ENCODE measurements around the gene ERI3. TPM values are rescaled to one million over a fixed set of nuclear protein-coding genes. Genes with fewer than 3 reads are reported as not detected.

Gene ERI3
- total and polyA plus RNA-seq, 9 of the 15 experiments (the other 6 are each of a cell fraction or from before 2014, with no cell fraction given): 47.8 to 93.4 (median 67.2) TPM

DNA sequence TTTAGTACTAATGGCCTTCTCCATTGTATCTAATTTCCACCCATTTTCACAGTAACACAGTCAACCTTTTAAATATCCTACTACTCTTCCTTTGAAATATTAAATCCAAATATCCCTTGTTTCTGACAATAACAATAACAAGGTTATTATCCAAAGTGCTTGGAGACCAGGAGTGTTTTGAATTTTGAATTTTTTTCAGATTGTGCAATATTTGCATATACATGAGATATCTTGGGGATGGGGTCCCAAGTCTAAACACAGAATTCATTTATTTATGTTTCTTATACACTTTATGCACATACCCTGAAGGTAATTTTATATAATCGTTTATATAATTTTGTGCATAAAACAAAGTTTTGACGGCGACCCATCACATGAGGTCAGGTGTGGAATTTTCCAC is 124.3 kb downstream of the ERI3 start:
- POLR2A ChIA-PET: interaction anchor here (0.7 kb wide), 1 partner anchor 25 kb away, joined by 3 read pairs; no protein-coding TSS in a partner anchor
- Histone ChIP-seq H3K4me1 (replicated peaks in 1 of 2; ENCODE audit: control insufficient read depth in 2 of 2, insufficient read depth in 2 of 2, low read length in 2 of 2) (peaks cover 7 to 12% of the 10 kb centered on the region in 2 experiments; a peak in 3 of 5 replicates), H3K79me2 (ENCODE audit: control insufficient read depth, insufficient read depth, low read length) (no peaks in the 10 kb centered on the region), H3K9me1 (ENCODE audit: control insufficient read depth, insufficient read depth, low read length) (no peaks in the 10 kb centered on the region), H3K27ac (ENCODE audit: extremely low read depth, low read depth, low read length) (no peak overlapping the region), H2AFZ (ENCODE audit: low read depth, low read length) (no peak overlapping the region), H3K36me3 (ENCODE audit: control insufficient read depth, insufficient read depth, low read length) (peaks cover 7% of the 10 kb centered on the region; the same call in 2 of the 3 replicates), H3K9ac (ENCODE audit: insufficient read depth in 1 of 2, low read depth in 2 of 2, low read length in 2 of 2) (no peak overlapping the region), H3K9me3 (replicated peaks; ENCODE audit: control insufficient read depth, insufficient read depth, low read depth, low read length) (no peaks in the 10 kb centered on the region), H4K20me1 (replicated peaks; ENCODE audit: control insufficient read depth, insufficient read depth, low read length) (no peaks in the 10 kb centered on the region), H3K4me3 (no peak overlapping the region), H3K4me2 (ENCODE audit: insufficient read depth, low read length) (no peak overlapping the region), H3K27me3 (ENCODE audit: control insufficient read depth in 2 of 2, insufficient read depth in 2 of 2, low read length in 2 of 2) (no peaks in the 10 kb centered on the region)
- no peak for ATAC-seq
- CTCF ChIA-PET (ENCODE audit: low intra/inter-chr PET ratio): no interaction called here
- in situ Hi-C loops (cut with MboI) (no loop called here), intact Hi-C loops (cut with micrococcal nuclease) (no loop called here)
- no TSS peak for BruUV-seq (replicated peaks)
- DNase-seq (ENCODE audit: extremely low read depth in 1 of 4, low spot score in 3 of 4): no peak
- 74% methylated on average over 3 of the region's 3 CpGs for WGBS (ENCODE audit: insufficient coverage, low coverage, missing lambda C conversion rate)
- no peak for FAIRE-seq
- no peak for TF ChIP-seq CREBBP (IDR thresholded peaks at IDR 0.05; ENCODE audit: low read depth, low read length)
- no peak for TF ChIP-seq PHB (CRISPR knock-in tag; IDR thresholded peaks at IDR 0.05)
- TF ChIP-seq NRF1 (conservative IDR thresholded peaks at IDR 0.05 in 1 of 2, IDR thresholded peaks at IDR 0.05 in 1 of 2): no peak
- TF ChIP-seq, protein P1, sequence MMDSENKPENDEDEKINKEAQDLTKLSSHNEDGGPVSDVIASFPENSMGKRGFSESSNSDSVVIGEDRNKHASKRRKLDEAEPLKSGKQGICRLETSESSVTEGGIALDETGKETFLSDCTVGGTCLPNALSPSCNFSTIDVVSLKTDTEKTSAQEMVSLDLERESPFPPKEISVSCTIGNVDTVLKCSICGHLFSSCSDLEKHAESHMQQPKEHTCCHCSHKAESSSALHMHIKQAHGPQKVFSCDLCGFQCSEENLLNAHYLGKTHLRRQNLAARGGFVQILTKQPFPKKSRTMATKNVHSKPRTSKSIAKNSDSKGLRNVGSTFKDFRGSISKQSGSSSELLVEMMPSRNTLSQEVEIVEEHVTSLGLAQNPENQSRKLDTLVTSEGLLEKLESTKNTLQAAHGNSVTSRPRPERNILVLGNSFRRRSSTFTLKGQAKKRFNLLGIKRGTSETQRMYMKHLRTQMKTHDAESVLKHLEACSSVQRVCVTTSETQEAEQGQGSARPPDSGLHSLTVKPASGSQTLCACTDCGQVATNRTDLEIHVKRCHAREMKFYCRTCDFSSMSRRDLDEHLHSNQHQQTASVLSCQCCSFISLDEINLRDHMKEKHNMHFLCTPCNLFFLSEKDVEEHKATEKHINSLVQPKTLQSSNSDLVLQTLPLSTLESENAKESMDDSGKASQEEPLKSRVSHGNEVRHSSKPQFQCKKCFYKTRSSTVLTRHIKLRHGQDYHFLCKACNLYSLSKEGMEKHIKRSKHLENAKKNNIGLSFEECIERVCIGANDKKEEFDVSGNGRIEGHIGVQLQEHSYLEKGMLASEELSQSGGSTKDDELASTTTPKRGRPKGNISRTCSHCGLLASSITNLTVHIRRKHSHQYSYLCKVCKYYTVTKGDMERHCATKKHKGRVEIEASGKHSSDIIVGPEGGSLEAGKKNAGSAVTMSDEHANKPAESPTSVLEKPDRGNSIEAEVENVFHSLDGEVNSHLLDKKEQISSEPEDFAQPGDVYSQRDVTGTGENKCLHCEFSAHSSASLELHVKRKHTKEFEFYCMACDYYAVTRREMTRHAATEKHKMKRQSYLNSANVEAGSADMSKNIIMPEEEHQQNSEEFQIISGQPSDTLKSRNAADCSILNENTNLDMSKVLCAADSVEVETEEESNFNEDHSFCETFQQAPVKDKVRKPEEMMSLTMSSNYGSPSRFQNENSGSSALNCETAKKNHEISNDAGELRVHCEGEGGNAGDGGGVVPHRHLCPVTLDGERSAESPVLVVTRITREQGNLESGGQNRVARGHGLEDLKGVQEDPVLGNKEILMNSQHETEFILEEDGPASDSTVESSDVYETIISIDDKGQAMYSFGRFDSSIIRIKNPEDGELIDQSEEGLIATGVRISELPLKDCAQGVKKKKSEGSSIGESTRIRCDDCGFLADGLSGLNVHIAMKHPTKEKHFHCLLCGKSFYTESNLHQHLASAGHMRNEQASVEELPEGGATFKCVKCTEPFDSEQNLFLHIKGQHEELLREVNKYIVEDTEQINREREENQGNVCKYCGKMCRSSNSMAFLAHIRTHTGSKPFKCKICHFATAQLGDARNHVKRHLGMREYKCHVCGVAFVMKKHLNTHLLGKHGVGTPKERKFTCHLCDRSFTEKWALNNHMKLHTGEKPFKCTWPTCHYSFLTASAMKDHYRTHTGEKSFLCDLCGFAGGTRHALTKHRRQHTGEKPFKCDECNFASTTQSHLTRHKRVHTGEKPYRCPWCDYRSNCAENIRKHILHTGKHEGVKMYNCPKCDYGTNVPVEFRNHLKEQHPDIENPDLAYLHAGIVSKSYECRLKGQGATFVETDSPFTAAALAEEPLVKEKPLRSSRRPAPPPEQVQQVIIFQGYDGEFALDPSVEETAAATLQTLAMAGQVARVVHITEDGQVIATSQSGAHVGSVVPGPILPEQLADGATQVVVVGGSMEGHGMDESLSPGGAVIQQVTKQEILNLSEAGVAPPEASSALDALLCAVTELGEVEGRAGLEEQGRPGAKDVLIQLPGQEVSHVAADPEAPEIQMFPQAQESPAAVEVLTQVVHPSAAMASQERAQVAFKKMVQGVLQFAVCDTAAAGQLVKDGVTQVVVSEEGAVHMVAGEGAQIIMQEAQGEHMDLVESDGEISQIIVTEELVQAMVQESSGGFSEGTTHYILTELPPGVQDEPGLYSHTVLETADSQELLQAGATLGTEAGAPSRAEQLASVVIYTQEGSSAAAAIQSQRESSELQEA (IDR thresholded peaks at IDR 0.05; ENCODE audit: low read depth): no peak
- TF ChIP-seq, protein P2, sequence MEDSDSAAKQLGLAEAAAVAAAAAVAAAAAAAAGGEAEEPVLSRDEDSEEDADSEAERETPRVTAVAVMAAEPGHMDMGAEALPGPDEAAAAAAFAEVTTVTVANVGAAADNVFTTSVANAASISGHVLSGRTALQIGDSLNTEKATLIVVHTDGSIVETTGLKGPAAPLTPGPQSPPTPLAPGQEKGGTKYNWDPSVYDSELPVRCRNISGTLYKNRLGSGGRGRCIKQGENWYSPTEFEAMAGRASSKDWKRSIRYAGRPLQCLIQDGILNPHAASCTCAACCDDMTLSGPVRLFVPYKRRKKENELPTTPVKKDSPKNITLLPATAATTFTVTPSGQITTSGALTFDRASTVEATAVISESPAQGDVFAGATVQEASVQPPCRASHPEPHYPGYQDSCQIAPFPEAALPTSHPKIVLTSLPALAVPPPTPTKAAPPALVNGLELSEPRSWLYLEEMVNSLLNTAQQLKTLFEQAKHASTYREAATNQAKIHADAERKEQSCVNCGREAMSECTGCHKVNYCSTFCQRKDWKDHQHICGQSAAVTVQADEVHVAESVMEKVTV (CRISPR knock-in tag; IDR thresholded peaks at IDR 0.05): no peak
- TF ChIP-seq, protein P3, sequence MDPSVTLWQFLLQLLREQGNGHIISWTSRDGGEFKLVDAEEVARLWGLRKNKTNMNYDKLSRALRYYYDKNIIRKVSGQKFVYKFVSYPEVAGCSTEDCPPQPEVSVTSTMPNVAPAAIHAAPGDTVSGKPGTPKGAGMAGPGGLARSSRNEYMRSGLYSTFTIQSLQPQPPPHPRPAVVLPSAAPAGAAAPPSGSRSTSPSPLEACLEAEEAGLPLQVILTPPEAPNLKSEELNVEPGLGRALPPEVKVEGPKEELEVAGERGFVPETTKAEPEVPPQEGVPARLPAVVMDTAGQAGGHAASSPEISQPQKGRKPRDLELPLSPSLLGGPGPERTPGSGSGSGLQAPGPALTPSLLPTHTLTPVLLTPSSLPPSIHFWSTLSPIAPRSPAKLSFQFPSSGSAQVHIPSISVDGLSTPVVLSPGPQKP (CRISPR knock-in tag; IDR thresholded peaks at IDR 0.05): no peak
- no peak for TF ChIP-seq ZNF24 (IDR thresholded peaks at IDR 0.05)
- no peak for TF ChIP-seq CEBPG (CRISPR knock-in tag; IDR thresholded peaks at IDR 0.05)
- peak; percentile 31 to 80; a peak in 2 of 4 replicates for TF ChIP-seq CEBPG (tag; conservative IDR thresholded peaks at IDR 0.05 in 1 of 2, IDR thresholded peaks at IDR 0.05 in 1 of 2)
- no peak for TF ChIP-seq MEF2D (tag; conservative IDR thresholded peaks at IDR 0.05; ENCODE audit: low read depth)
- TF ChIP-seq ERF (CRISPR knock-in tag; IDR thresholded peaks at IDR 0.05): no peak
- TF ChIP-seq ZNF778 (CRISPR knock-in tag; IDR thresholded peaks at IDR 0.05): no peak
- TF ChIP-seq NFRKB (IDR thresholded peaks at IDR 0.05; ENCODE audit: low read depth): no peak
